ENCODE results near the gene FGD5. TPM values are rescaled to one million over a fixed set of nuclear protein-coding genes. Genes with fewer than 3 reads are reported as not detected.

FGD5 gene
- total and polyA plus RNA-seq, 8 donors = 25.4 to 49.4 (median 41.7) TPM

DNA sequence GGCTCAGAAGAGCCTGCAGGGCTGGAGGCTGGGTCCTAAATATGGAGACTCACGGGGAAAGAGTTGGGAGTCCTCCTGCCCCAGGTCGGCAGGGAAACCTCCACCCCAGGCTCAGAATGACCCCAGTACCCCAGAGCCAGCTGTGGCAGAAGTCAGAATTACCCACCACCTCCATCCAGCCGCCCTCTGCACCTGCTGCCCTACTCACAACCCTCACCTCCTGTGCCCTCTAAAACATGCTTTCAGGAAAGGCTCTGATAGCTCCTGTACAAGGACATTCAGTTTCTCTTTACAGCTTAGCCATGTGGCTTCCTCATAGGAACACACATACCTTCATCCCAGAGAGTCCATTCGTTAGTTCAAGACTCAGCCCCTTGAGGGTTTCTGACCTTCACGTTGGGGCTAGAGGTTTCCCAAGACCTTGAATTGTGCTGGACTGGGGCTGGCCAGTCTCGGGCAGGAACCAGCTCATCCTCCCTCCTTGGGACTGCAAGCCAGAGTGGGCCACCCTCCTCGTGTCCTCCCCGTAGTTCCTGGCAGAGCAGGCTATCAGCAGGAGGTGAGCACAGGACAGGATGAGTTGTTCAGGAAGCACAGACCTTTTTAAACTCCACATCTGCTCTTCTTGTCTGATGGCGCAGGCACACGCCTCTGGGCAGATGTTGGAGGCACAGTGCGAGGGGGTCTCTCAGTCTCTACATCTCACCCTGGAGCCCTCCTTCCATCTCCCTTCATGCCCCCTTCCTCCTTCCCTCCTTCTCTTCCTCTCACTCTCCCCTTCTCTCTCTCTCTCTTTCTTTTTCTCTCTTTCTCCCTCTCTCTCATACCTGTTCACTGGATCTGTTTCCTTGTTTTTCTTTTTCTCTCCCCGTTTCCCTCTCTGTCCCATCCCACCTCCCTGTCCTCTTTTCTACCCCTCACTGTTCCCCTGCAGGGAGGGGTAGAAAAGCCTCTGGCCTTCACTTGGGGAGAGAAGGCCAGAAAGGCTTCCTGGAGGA lies 72.7 kb downstream of the FGD5 start:
- H3K4me3 ChIP-seq = no peak overlapping the region
- no peak for DNase-seq
- no peak overlapping the region for H3K27ac ChIP-seq
- no peaks in the 10 kb centered on the region for H3K9me3 ChIP-seq
- intact Hi-C loops (cut with DNase I) = no loop called here
- TF ChIP-seq CTCF (IDR thresholded peaks at IDR 0.05) = no peak
- no peaks in the 10 kb centered on the region for H3K36me3 ChIP-seq
- no peak for ATAC-seq
- H3K4me1 ChIP-seq = peaks cover 0 to 6% of the 10 kb centered on the region in 2 donors
- H3K27me3 ChIP-seq = no peaks in the 10 kb centered on the region

DNA sequence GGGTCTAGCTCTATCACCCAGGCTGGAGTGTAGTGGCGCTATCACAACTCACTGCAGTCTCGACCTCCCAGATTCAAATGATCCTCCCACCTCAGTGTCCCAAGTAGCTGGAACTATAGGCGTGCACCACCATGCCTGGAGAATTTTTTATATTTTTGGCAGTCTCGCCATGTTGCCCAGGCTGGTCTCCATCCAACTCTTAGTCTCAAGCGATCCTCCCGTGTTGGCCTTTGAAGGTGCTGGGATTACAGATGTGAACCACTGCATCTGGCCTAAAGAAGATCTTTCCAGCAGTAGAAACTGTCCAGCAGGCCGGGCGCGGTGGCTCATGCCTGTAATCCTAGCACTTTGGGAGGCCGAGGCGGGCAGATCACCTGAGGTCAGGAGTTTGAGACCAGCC lies 73.5 kb downstream of the FGD5 start:
- no peak for ATAC-seq
- intact Hi-C loops (cut with DNase I) = no loop called here
- Histone ChIP-seq H3K27me3 (no peaks in the 10 kb centered on the region), H3K4me3 (no peak overlapping the region), H3K36me3 (no peaks in the 10 kb centered on the region), H3K4me1 (peaks cover 0 to 6% of the 10 kb centered on the region in 2 donors), H3K9me3 (no peaks in the 10 kb centered on the region), H3K27ac (no peak overlapping the region)
- no peak for TF ChIP-seq CTCF (IDR thresholded peaks at IDR 0.05)
- no peak for DNase-seq

GRCh38 chr3:14894085-14894484 lies 75.3 kb downstream of the FGD5 start:
- DNase-seq (no peak), ATAC-seq (no peak)
- intact Hi-C loops (cut with DNase I) = no loop called here
- no peaks in the 10 kb centered on the region for H3K9me3 ChIP-seq
- H3K36me3 ChIP-seq = peaks cover 0 to 16% of the 10 kb centered on the region in 2 donors
- H3K27me3 ChIP-seq = no peaks in the 10 kb centered on the region
- H3K27ac ChIP-seq = no peak overlapping the region
- no peak for TF ChIP-seq CTCF (IDR thresholded peaks at IDR 0.05)
- no peak overlapping the region for H3K4me3 ChIP-seq
- peaks cover 0 to 6% of the 10 kb centered on the region in 2 donors for H3K4me1 ChIP-seq

DNA sequence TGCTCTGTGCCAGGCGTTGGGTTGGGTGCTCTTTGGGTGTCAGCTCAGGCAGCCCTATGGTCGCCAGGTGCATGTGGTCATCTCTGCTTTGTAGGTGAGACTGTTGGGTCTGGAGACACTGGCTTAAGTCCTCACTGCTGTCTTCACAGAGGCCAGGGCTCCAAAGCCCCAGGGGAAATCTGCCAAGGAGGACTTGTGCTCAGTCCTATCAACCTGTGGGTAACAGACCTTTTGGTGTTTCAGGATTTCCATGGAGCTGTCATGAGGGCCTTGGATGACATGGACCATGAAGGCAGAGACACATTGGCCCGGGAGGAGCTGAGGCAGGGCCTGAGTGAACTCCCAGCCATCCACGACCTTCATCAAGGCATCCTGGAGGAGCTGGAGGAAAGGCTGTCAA lies 78.5 kb downstream of the FGD5 start:
- TF ChIP-seq CTCF (IDR thresholded peaks at IDR 0.05) = no peak
- Histone ChIP-seq H3K27ac (no peak overlapping the region), H3K4me1 (no peaks in the 10 kb centered on the region), H3K27me3 (no peaks in the 10 kb centered on the region), H3K9me3 (no peaks in the 10 kb centered on the region), H3K4me3 (no peak overlapping the region), H3K36me3 (peaks cover 0 to 28% of the 10 kb centered on the region in 2 donors)
- DNase-seq (no peak), ATAC-seq (no peak)
- intact Hi-C loops (cut with DNase I) = no loop called here

- Histone ChIP-seq H3K27me3 (no peaks in the 10 kb centered on the region), H3K27ac (no peak overlapping the region), H3K9me3 (no peaks in the 10 kb centered on the region), H3K4me3 (no peak overlapping the region), H3K4me1 (no peaks in the 10 kb centered on the region), H3K36me3 (peaks cover 0 to 28% of the 10 kb centered on the region in 2 donors)
- no peak for TF ChIP-seq CTCF (IDR thresholded peaks at IDR 0.05)
- no peak for ATAC-seq
- no peak for DNase-seq
- intact Hi-C loops (cut with DNase I) = no loop called here
These were observed 80.2 kb downstream of the FGD5 start for GRCh38 chr3:14898929-14899328.
